Stimulated activated CD8-positive, alpha-beta memory T cell treated with anti-CD3 and anti-CD28 coated beads, Interleukin-15, amount 100 ng/mL, for 4 hours (primary cell): ENCODE results near the gene DIP2A.

Source experiments
- DNase-seq, 2 donors: peaks; one replicate each; pipeline ENCODE4 v3.0.0-alpha.2; 2020; ENCODE audit warnings: low read depth in 2 of 2

Gene DIP2A

GRCh38 chr21:46537026-46537425 lies 78.3 kb downstream of the DIP2A start:
- DNase-seq: no peak

- DNase-seq: no peak
Measured at GRCh38 chr21:46538262-46538661, 79.6 kb downstream of the DIP2A start.

- no peak for DNase-seq
Measured at GRCh38 chr21:46538851-46539666, 80.4 kb downstream of the DIP2A start.

- no peak for DNase-seq
Measured at GRCh38 chr21:46540087-46540710, 81.5 kb downstream of the DIP2A start.

GRCh38 chr21:46542588-46543124 lies 84.0 kb downstream of the DIP2A start:
- DNase-seq: no peak

- DNase-seq: no peak
Measured at GRCh38 chr21:46543306-46543705, 84.6 kb downstream of the DIP2A start.

GRCh38 chr21:46544003-46544402 lies 85.3 kb downstream of the DIP2A start:
- DNase-seq: no peak

GRCh38 chr21:46544824-46545223 lies 86.1 kb downstream of the DIP2A start:
- DNase-seq: no peak

- DNase-seq: no peak
Measured at GRCh38 chr21:46545363-46545762, 86.7 kb downstream of the DIP2A start.

- DNase-seq: no peak
Measured at GRCh38 chr21:46545911-46546310, 87.2 kb downstream of the DIP2A start.

- DNase-seq: no peak
Measured at GRCh38 chr21:46546799-46547198, 88.1 kb downstream of the DIP2A start.

- DNase-seq: no peak
Measured at GRCh38 chr21:46549650-46550049, 91.0 kb downstream of the DIP2A start.

GRCh38 chr21:46550116-46550941 lies 91.6 kb downstream of the DIP2A start:
- DNase-seq: no peak

- peak in 1 of 2 donors; percentile 17 for DNase-seq
Measured at GRCh38 chr21:46551636-46552241, 93.0 kb downstream of the DIP2A start.

GRCh38 chr21:46552274-46552673 lies 93.6 kb downstream of the DIP2A start:
- DNase-seq: no peak

GRCh38 chr21:46552865-46553379 lies 94.2 kb downstream of the DIP2A start:
- DNase-seq: no peak

- DNase-seq: no peak
Measured at GRCh38 chr21:46553993-46554392, 95.3 kb downstream of the DIP2A start.

GRCh38 chr21:46554431-46555224 lies 95.9 kb downstream of the DIP2A start:
- no peak for DNase-seq

GRCh38 chr21:46555225-46555617 lies 96.5 kb downstream of the DIP2A start:
- no peak for DNase-seq

- no peak for DNase-seq
Measured at GRCh38 chr21:46555678-46556077, 97.0 kb downstream of the DIP2A start.

GRCh38 chr21:46556802-46557201 lies 98.1 kb downstream of the DIP2A start:
- DNase-seq: no peak
